ENCODE results near the gene GCDH.

Gene GCDH

GRCh38 chr19:12937927-12938778 lies 47.2 kb downstream of the GCDH start, which contains the start of gene CALR:
TSS of gene CALR (plus strand) at chr19:12938609. CDS start at chr19:12938680, 71 bp downstream.
- no peak for TF ChIP-seq EZH2 (IDR thresholded peaks at IDR 0.05)
- peak; percentile 98 for TF ChIP-seq POLR2AphosphoS5 (IDR thresholded peaks at IDR 0.05; ENCODE audit: borderline replicate concordance, low read depth, low read length)
- peak; percentile 56 for TF ChIP-seq FOXP2 (optimal IDR thresholded peaks at IDR 0.05; ENCODE audit: control extremely low read depth, extremely low read length, insufficient read depth)
- Histone ChIP-seq H3K4me3 (peak within 1 kb of the TSS; percentile 94), H3K9ac (ENCODE audit: insufficient read length) (peak within 1 kb of the TSS; percentile 96), H3K36me3 (ENCODE audit: insufficient read depth, low read length) (peaks cover 42% of the 10 kb centered on the region), H3K9me3 (ENCODE audit: low read depth, low read length) (no peaks in the 10 kb centered on the region), H3K27ac (peak within 1 kb of the TSS; percentile 73)
- peak; percentile 97 for DNase-seq (ENCODE audit: low read depth, low spot score)

GRCh38 chr19:12938779-12939601 lies 48.0 kb downstream of the GCDH start:
- DNase-seq (ENCODE audit: low read depth, low spot score): no peak
- peak overlapping the region; percentile 96 for H3K9ac ChIP-seq (ENCODE audit: insufficient read length)
- peaks cover 49% of the 10 kb centered on the region for H3K36me3 ChIP-seq (ENCODE audit: insufficient read depth, low read length)
- H3K27ac ChIP-seq: peak overlapping the region; percentile 68
- peak overlapping the region; percentile 94 for H3K4me3 ChIP-seq
- H3K9me3 ChIP-seq (ENCODE audit: low read depth, low read length): no peaks in the 10 kb centered on the region
- no peak for TF ChIP-seq FOXP2 (optimal IDR thresholded peaks at IDR 0.05; ENCODE audit: control extremely low read depth, extremely low read length, insufficient read depth)
- TF ChIP-seq EZH2 (IDR thresholded peaks at IDR 0.05): no peak
- no peak for TF ChIP-seq POLR2AphosphoS5 (IDR thresholded peaks at IDR 0.05; ENCODE audit: borderline replicate concordance, low read depth, low read length)

- Histone ChIP-seq H3K4me3 (peak overlapping the region; percentile 94), H3K27ac (peak overlapping the region; percentile 19; the same call in 1 of the 2 replicates), H3K9ac (ENCODE audit: insufficient read length) (peak overlapping the region; percentile 96), H3K36me3 (ENCODE audit: insufficient read depth, low read length) (peaks cover 59% of the 10 kb centered on the region), H3K9me3 (ENCODE audit: low read depth, low read length) (no peaks in the 10 kb centered on the region)
- no peak for DNase-seq (ENCODE audit: low read depth, low spot score)
- no peak for TF ChIP-seq FOXP2 (optimal IDR thresholded peaks at IDR 0.05; ENCODE audit: control extremely low read depth, extremely low read length, insufficient read depth)
- TF ChIP-seq EZH2 (IDR thresholded peaks at IDR 0.05): no peak
- no peak; the same call in 1 of the 2 replicates for TF ChIP-seq POLR2AphosphoS5 (IDR thresholded peaks at IDR 0.05; ENCODE audit: borderline replicate concordance, low read depth, low read length)
Observed at GRCh38 chr19:12939975-12940423, 49.0 kb downstream of the GCDH start.

- peak overlapping the region; percentile 26; the same call in 1 of the 2 replicates for H3K27ac ChIP-seq
- TF ChIP-seq FOXP2 (optimal IDR thresholded peaks at IDR 0.05; ENCODE audit: control extremely low read depth, extremely low read length, insufficient read depth) (no peak), EZH2 (IDR thresholded peaks at IDR 0.05) (no peak), POLR2AphosphoS5 (IDR thresholded peaks at IDR 0.05; ENCODE audit: borderline replicate concordance, low read depth, low read length) (no peak)
- H3K36me3 ChIP-seq (ENCODE audit: insufficient read depth, low read length): peaks cover 62% of the 10 kb centered on the region
- no peak overlapping the region for H3K9ac ChIP-seq (ENCODE audit: insufficient read length)
- DNase-seq (ENCODE audit: low read depth, low spot score): no peak
- no peaks in the 10 kb centered on the region for H3K9me3 ChIP-seq (ENCODE audit: low read depth, low read length)
- peak overlapping the region; percentile 94 for H3K4me3 ChIP-seq
Observed at GRCh38 chr19:12940897-12941296, 49.9 kb downstream of the GCDH start.

- H3K9me3 ChIP-seq (ENCODE audit: low read depth, low read length): no peaks in the 10 kb centered on the region
- H3K27ac ChIP-seq: peak overlapping the region; percentile 87; the same call in 1 of the 2 replicates
- TF ChIP-seq EZH2 (IDR thresholded peaks at IDR 0.05) (no peak), POLR2AphosphoS5 (IDR thresholded peaks at IDR 0.05; ENCODE audit: borderline replicate concordance, low read depth, low read length) (peak; percentile 22; the same call in 1 of the 2 replicates)
- no peak for DNase-seq (ENCODE audit: low read depth, low spot score)
- no peak overlapping the region for H3K4me3 ChIP-seq
- H3K36me3 ChIP-seq (ENCODE audit: insufficient read depth, low read length): peaks cover 82% of the 10 kb centered on the region
- no peak overlapping the region for H3K9ac ChIP-seq (ENCODE audit: insufficient read length)
Observed at GRCh38 chr19:12943437-12944044, 52.6 kb downstream of the GCDH start.

GRCh38 chr19:12944104-12944674 lies 53.2 kb downstream of the GCDH start:
- Histone ChIP-seq H3K36me3 (ENCODE audit: insufficient read depth, low read length) (peaks cover 86% of the 10 kb centered on the region), H3K27ac (peak overlapping the region; percentile 87), H3K9ac (ENCODE audit: insufficient read length) (no peak overlapping the region), H3K4me3 (no peak overlapping the region), H3K9me3 (ENCODE audit: low read depth, low read length) (no peaks in the 10 kb centered on the region)
- no peak for TF ChIP-seq FOXP2 (optimal IDR thresholded peaks at IDR 0.05; ENCODE audit: control extremely low read depth, extremely low read length, insufficient read depth)
- TF ChIP-seq POLR2AphosphoS5 (IDR thresholded peaks at IDR 0.05; ENCODE audit: borderline replicate concordance, low read depth, low read length): no peak
- TF ChIP-seq EZH2 (IDR thresholded peaks at IDR 0.05): no peak
- no peak for DNase-seq (ENCODE audit: low read depth, low spot score)

- peak within 1 kb of the TSS; percentile 94 for H3K27ac ChIP-seq
- DNase-seq (ENCODE audit: low read depth, low spot score): peak; percentile 91
- H3K4me3 ChIP-seq: peak within 1 kb of the TSS; percentile 83
- TF ChIP-seq FOXP2 (optimal IDR thresholded peaks at IDR 0.05; ENCODE audit: control extremely low read depth, extremely low read length, insufficient read depth) (no peak), POLR2AphosphoS5 (IDR thresholded peaks at IDR 0.05; ENCODE audit: borderline replicate concordance, low read depth, low read length) (peak; percentile 92)
- no peaks in the 10 kb centered on the region for H3K9me3 ChIP-seq (ENCODE audit: low read depth, low read length)
- peak within 1 kb of the TSS; percentile 91 for H3K9ac ChIP-seq (ENCODE audit: insufficient read length)
- peaks cover 86% of the 10 kb centered on the region for H3K36me3 ChIP-seq (ENCODE audit: insufficient read depth, low read length)
Observed at GRCh38 chr19:12945479-12946091, 54.6 kb downstream of the GCDH start, which contains the start of gene RAD23A. TSS of gene RAD23A (plus strand) at chr19:12945862. CDS start at chr19:12945949, 87 bp downstream.

Data from SK-N-MC (cell line).